HG02852 (cell line): ENCODE measurements around the gene RYR2.

ENCODE experiments used
- ATAC-seq: cut with Tn5 transposase; IDR thresholded peaks from one replicate; pipeline ENCODE4 v1.9.1; 2021; ENCODE audit warnings: mild to moderate bottlenecking, moderate library complexity; ENCODE audit not compliant: unreplicated experiment

The RYR2 gene

GRCh38 chr1:237613984-237614383 lies 572.0 kb downstream of the RYR2 start:
- ATAC-seq, result no peak

- ATAC-seq, result no peak
Observed at GRCh38 chr1:237619553-237619952, 577.6 kb downstream of the RYR2 start.

- ATAC-seq, result no peak
Observed at GRCh38 chr1:237634922-237635321, 592.9 kb downstream of the RYR2 start.

GRCh38 chr1:237638555-237638954 lies 596.6 kb downstream of the RYR2 start:
- ATAC-seq, result no peak

- ATAC-seq, result no peak
Observed at GRCh38 chr1:237640011-237640671, 598.2 kb downstream of the RYR2 start.

GRCh38 chr1:237640966-237641365 lies 599.0 kb downstream of the RYR2 start:
- no peak for ATAC-seq

GRCh38 chr1:237650809-237651208 lies 608.8 kb downstream of the RYR2 start:
- no peak for ATAC-seq

GRCh38 chr1:237655778-237656177 lies 613.8 kb downstream of the RYR2 start:
- ATAC-seq, result no peak

GRCh38 chr1:237664348-237664747 lies 622.4 kb downstream of the RYR2 start:
- ATAC-seq, result no peak

GRCh38 chr1:237670302-237670701 lies 628.3 kb downstream of the RYR2 start:
- no peak for ATAC-seq

- ATAC-seq, result no peak
Observed at GRCh38 chr1:237671262-237671661, 629.3 kb downstream of the RYR2 start.

- ATAC-seq, result no peak
Observed at GRCh38 chr1:237671935-237672334, 630.0 kb downstream of the RYR2 start.

GRCh38 chr1:237672748-237673147 lies 630.8 kb downstream of the RYR2 start:
- no peak for ATAC-seq

- no peak for ATAC-seq
Observed at GRCh38 chr1:237673631-237674030, 631.6 kb downstream of the RYR2 start.

- ATAC-seq, result no peak
Observed at GRCh38 chr1:237677979-237678378, 636.0 kb downstream of the RYR2 start.

GRCh38 chr1:237679687-237680086 lies 637.7 kb downstream of the RYR2 start:
- no peak for ATAC-seq

- no peak for ATAC-seq
Observed at GRCh38 chr1:237681210-237681609, 639.2 kb downstream of the RYR2 start.

- ATAC-seq, result no peak
Observed at GRCh38 chr1:237684236-237684635, 642.3 kb downstream of the RYR2 start.

GRCh38 chr1:237685551-237685950 lies 643.6 kb downstream of the RYR2 start:
- no peak for ATAC-seq

- ATAC-seq, result no peak
Observed at GRCh38 chr1:237687804-237688203, 645.8 kb downstream of the RYR2 start.

- ATAC-seq, result no peak
Observed at GRCh38 chr1:237690656-237691055, 648.7 kb downstream of the RYR2 start.

- no peak for ATAC-seq
Observed at GRCh38 chr1:237692255-237692654, 650.3 kb downstream of the RYR2 start.

GRCh38 chr1:237695878-237696277 lies 653.9 kb downstream of the RYR2 start:
- ATAC-seq, result no peak
